ENCODE data around the gene GALNT12.

GALNT12 gene

GRCh38 chr9:98810102-98810842 is 2.8 kb downstream of the GALNT12 start:
- Histone ChIP-seq H3K27me3 (ENCODE audit: insufficient read depth, poor library complexity, severe bottlenecking) (no peaks in the 10 kb centered on the region), H3K4me3 (ENCODE audit: severe bottlenecking) (no peak overlapping the region), H3K4me1 (ENCODE audit: insufficient read depth, poor library complexity, severe bottlenecking) (peaks cover 8% of the 10 kb centered on the region), H3K36me3 (ENCODE audit: low read depth) (no peaks in the 10 kb centered on the region), H3K9me3 (ENCODE audit: severe bottlenecking) (no peaks in the 10 kb centered on the region), H3K27ac (ENCODE audit: poor library complexity, severe bottlenecking) (no peak overlapping the region)
- no peak for TF ChIP-seq CTCF (IDR thresholded peaks at IDR 0.05; ENCODE audit: poor library complexity, severe bottlenecking)
- ATAC-seq (ENCODE audit: low read depth) (no peak), DNase-seq (ENCODE audit: low spot score) (no peak)

- Histone ChIP-seq H3K36me3 (ENCODE audit: low read depth) (no peaks in the 10 kb centered on the region), H3K4me1 (ENCODE audit: insufficient read depth, poor library complexity, severe bottlenecking) (peaks cover 8% of the 10 kb centered on the region), H3K9me3 (ENCODE audit: severe bottlenecking) (no peaks in the 10 kb centered on the region), H3K27ac (ENCODE audit: poor library complexity, severe bottlenecking) (no peak overlapping the region), H3K4me3 (ENCODE audit: severe bottlenecking) (no peak overlapping the region), H3K27me3 (ENCODE audit: insufficient read depth, poor library complexity, severe bottlenecking) (no peaks in the 10 kb centered on the region)
- TF ChIP-seq CTCF (IDR thresholded peaks at IDR 0.05; ENCODE audit: poor library complexity, severe bottlenecking): no peak
- no peak for DNase-seq (ENCODE audit: low spot score)
- ATAC-seq (ENCODE audit: low read depth): peak; percentile 83
These were observed 3.7 kb downstream of the GALNT12 start for GRCh38 chr9:98811051-98811650.

GRCh38 chr9:98815391-98815951 is 8.0 kb downstream of the GALNT12 start:
- no peaks in the 10 kb centered on the region for H3K9me3 ChIP-seq (ENCODE audit: severe bottlenecking)
- no peak for ATAC-seq (ENCODE audit: low read depth)
- no peaks in the 10 kb centered on the region for H3K27me3 ChIP-seq (ENCODE audit: insufficient read depth, poor library complexity, severe bottlenecking)
- no peak for TF ChIP-seq CTCF (IDR thresholded peaks at IDR 0.05; ENCODE audit: poor library complexity, severe bottlenecking)
- DNase-seq (ENCODE audit: low spot score): no peak
- no peaks in the 10 kb centered on the region for H3K36me3 ChIP-seq (ENCODE audit: low read depth)
- H3K4me3 ChIP-seq (ENCODE audit: severe bottlenecking): no peak overlapping the region
- H3K4me1 ChIP-seq (ENCODE audit: insufficient read depth, poor library complexity, severe bottlenecking): peaks cover 5% of the 10 kb centered on the region
- no peak overlapping the region for H3K27ac ChIP-seq (ENCODE audit: poor library complexity, severe bottlenecking)

- H3K27ac ChIP-seq (ENCODE audit: poor library complexity, severe bottlenecking): no peak overlapping the region
- no peaks in the 10 kb centered on the region for H3K36me3 ChIP-seq (ENCODE audit: low read depth)
- H3K27me3 ChIP-seq (ENCODE audit: insufficient read depth, poor library complexity, severe bottlenecking): no peaks in the 10 kb centered on the region
- no peaks in the 10 kb centered on the region for H3K9me3 ChIP-seq (ENCODE audit: severe bottlenecking)
- DNase-seq (ENCODE audit: low spot score) (no peak), ATAC-seq (ENCODE audit: low read depth) (no peak)
- TF ChIP-seq CTCF (IDR thresholded peaks at IDR 0.05; ENCODE audit: poor library complexity, severe bottlenecking): no peak
- no peaks in the 10 kb centered on the region for H3K4me1 ChIP-seq (ENCODE audit: insufficient read depth, poor library complexity, severe bottlenecking)
- H3K4me3 ChIP-seq (ENCODE audit: severe bottlenecking): no peak overlapping the region
These were observed 11.3 kb downstream of the GALNT12 start for GRCh38 chr9:98818764-98819163.

- DNase-seq (ENCODE audit: low spot score): no peak
- H3K36me3 ChIP-seq (ENCODE audit: low read depth): no peaks in the 10 kb centered on the region
- no peak for TF ChIP-seq CTCF (IDR thresholded peaks at IDR 0.05; ENCODE audit: poor library complexity, severe bottlenecking)
- H3K4me1 ChIP-seq (ENCODE audit: insufficient read depth, poor library complexity, severe bottlenecking): no peaks in the 10 kb centered on the region
- no peak for ATAC-seq (ENCODE audit: low read depth)
- H3K4me3 ChIP-seq (ENCODE audit: severe bottlenecking): no peak overlapping the region
- no peaks in the 10 kb centered on the region for H3K9me3 ChIP-seq (ENCODE audit: severe bottlenecking)
- H3K27ac ChIP-seq (ENCODE audit: poor library complexity, severe bottlenecking): no peak overlapping the region
- no peaks in the 10 kb centered on the region for H3K27me3 ChIP-seq (ENCODE audit: insufficient read depth, poor library complexity, severe bottlenecking)
These were observed 11.8 kb downstream of the GALNT12 start for GRCh38 chr9:98819231-98819630.

All from RWPE2 (cell line).